ENCODE results near the gene ATRN. TPM values are rescaled to one million over a fixed set of nuclear protein-coding genes. Genes with fewer than 3 reads are reported as not detected.

ATRN gene
- total and polyA plus RNA-seq, 4 experiments from 2014 or later = 4.0 to 12.5 (median 10.1) TPM

GRCh38 chr20:3433744-3434143, 37.1 kb upstream of the ATRN start:
- Histone ChIP-seq H3K9me3 (ENCODE audit: control insufficient read depth in 1 of 2, low read length in 2 of 2) (no peaks in the 10 kb centered on the region), H3K27ac (ENCODE audit: low read depth, low read length) (no peak overlapping the region), H3K36me3 (ENCODE audit: insufficient read depth, low read length) (no peaks in the 10 kb centered on the region), H3K4me1 (ENCODE audit: insufficient read depth, low read length) (no peaks in the 10 kb centered on the region), H3K4me3 (ENCODE audit: low read length in 2 of 2) (no peak overlapping the region), H3K27me3 (ENCODE audit: insufficient read depth, low read length) (no peaks in the 10 kb centered on the region)
- intact Hi-C loops (cut with micrococcal nuclease) = no loop called here
- peaks cover 0 to 1% (median 0%) of the 10 kb centered on the region in 4 donors for H3K4me1 Mint-ChIP-seq
- peaks cover 0 to 3% of the 10 kb centered on the region in 2 donors for H3K27me3 Mint-ChIP-seq
- CTCF ChIA-PET (ENCODE audit: partially characterized antibody) = no interaction called here
- POLR2A ChIA-PET (ENCODE audit: partially characterized antibody) = no interaction called here
- H3K27ac Mint-ChIP-seq = no peak overlapping the region
- H3K36me3 Mint-ChIP-seq = no peaks in the 10 kb centered on the region
- no peak for DNase-seq
- no peak overlapping the region for H3K4me3 Mint-ChIP-seq
- no peaks in the 10 kb centered on the region for H3K9me3 Mint-ChIP-seq

- intact Hi-C loops (cut with micrococcal nuclease) = no loop called here
- H3K4me3 ChIP-seq (ENCODE audit: low read length in 2 of 2) = no peak overlapping the region
- Mint-ChIP-seq H3K4me1 (peaks cover 0 to 1% (median 0%) of the 10 kb centered on the region in 4 donors), H3K4me3 (no peak overlapping the region), H3K27me3 (peaks cover 0 to 2% of the 10 kb centered on the region in 2 donors), H3K9me3 (no peaks in the 10 kb centered on the region), H3K36me3 (no peaks in the 10 kb centered on the region), H3K27ac (no peak overlapping the region)
- CTCF ChIA-PET (ENCODE audit: partially characterized antibody) = no interaction called here
- DNase-seq = no peak
- H3K27me3 ChIP-seq (ENCODE audit: insufficient read depth, low read length) = no peaks in the 10 kb centered on the region
- H3K4me1 ChIP-seq (ENCODE audit: insufficient read depth, low read length) = no peaks in the 10 kb centered on the region
- POLR2A ChIA-PET (ENCODE audit: partially characterized antibody) = no interaction called here
- H3K27ac ChIP-seq (ENCODE audit: low read depth, low read length) = no peak overlapping the region
- H3K9me3 ChIP-seq (ENCODE audit: control insufficient read depth in 1 of 2, low read length in 2 of 2) = no peaks in the 10 kb centered on the region
- H3K36me3 ChIP-seq (ENCODE audit: insufficient read depth, low read length) = no peaks in the 10 kb centered on the region
Observed at GRCh38 chr20:3434232-3434631, 36.6 kb upstream of the ATRN start.

GRCh38 chr20:3436864-3437574, 33.8 kb upstream of the ATRN start:
- ChIA-PET POLR2A (ENCODE audit: partially characterized antibody) (no interaction called here), CTCF (ENCODE audit: partially characterized antibody) (interaction anchor here (0.7 kb wide), 1 partner anchor 1815 kb away, joined by 3 read pairs; no protein-coding TSS in a partner anchor)
- Mint-ChIP-seq H3K4me3 (no peak overlapping the region), H3K9me3 (peaks cover 0 to 2% (median 0%) of the 10 kb centered on the region in 8 donors), H3K4me1 (no peaks in the 10 kb centered on the region), H3K27me3 (peaks cover 0 to 2% of the 10 kb centered on the region in 2 donors), H3K27ac (peak overlapping the region in 1 of 7 donors; percentile 18), H3K36me3 (no peaks in the 10 kb centered on the region)
- Histone ChIP-seq H3K4me1 (ENCODE audit: insufficient read depth, low read length) (no peaks in the 10 kb centered on the region), H3K27me3 (ENCODE audit: insufficient read depth, low read length) (no peaks in the 10 kb centered on the region), H3K27ac (ENCODE audit: low read depth, low read length) (no peak overlapping the region), H3K9me3 (ENCODE audit: control insufficient read depth in 1 of 2, low read length in 2 of 2) (no peaks in the 10 kb centered on the region), H3K4me3 (ENCODE audit: low read length in 2 of 2) (no peak overlapping the region), H3K36me3 (ENCODE audit: insufficient read depth, low read length) (no peaks in the 10 kb centered on the region)
- no peak for DNase-seq
- intact Hi-C loops (cut with micrococcal nuclease) = no loop called here

- no peaks in the 10 kb centered on the region for H3K4me1 Mint-ChIP-seq
- H3K4me1 ChIP-seq (ENCODE audit: insufficient read depth, low read length) = no peaks in the 10 kb centered on the region
- no peaks in the 10 kb centered on the region for H3K27me3 ChIP-seq (ENCODE audit: insufficient read depth, low read length)
- ChIA-PET CTCF (ENCODE audit: partially characterized antibody) (no interaction called here), POLR2A (ENCODE audit: partially characterized antibody) (interaction anchor here (0.5 kb wide), 1 partner anchor 918 kb away, joined by 3 read pairs; no protein-coding TSS in a partner anchor)
- H3K36me3 Mint-ChIP-seq = no peaks in the 10 kb centered on the region
- peak overlapping the region in 1 of 7 donors; percentile 43 for H3K27ac Mint-ChIP-seq
- no peaks in the 10 kb centered on the region for H3K9me3 ChIP-seq (ENCODE audit: control insufficient read depth in 1 of 2, low read length in 2 of 2)
- no peak overlapping the region for H3K4me3 Mint-ChIP-seq
- H3K27me3 Mint-ChIP-seq = peaks cover 2% of the 10 kb centered on the region in 2 donors
- intact Hi-C loops (cut with micrococcal nuclease) = no loop called here
- H3K9me3 Mint-ChIP-seq = no peaks in the 10 kb centered on the region
- DNase-seq = no peak
- no peak overlapping the region for H3K4me3 ChIP-seq (ENCODE audit: low read length in 2 of 2)
- H3K27ac ChIP-seq (ENCODE audit: low read depth, low read length) = no peak overlapping the region
- H3K36me3 ChIP-seq (ENCODE audit: insufficient read depth, low read length) = no peaks in the 10 kb centered on the region
Observed at GRCh38 chr20:3446779-3447178, 24.0 kb upstream of the ATRN start.

- intact Hi-C loops (cut with micrococcal nuclease) = no loop called here
- CTCF ChIA-PET (ENCODE audit: partially characterized antibody) = no interaction called here
Observed at GRCh38 chr20:3447321-3447720, 23.5 kb upstream of the ATRN start.

GRCh38 chr20:3449319-3449718, 21.5 kb upstream of the ATRN start:
- H3K9me3 ChIP-seq (ENCODE audit: control insufficient read depth in 1 of 2, low read length in 2 of 2) = no peaks in the 10 kb centered on the region
- no peaks in the 10 kb centered on the region for H3K27me3 ChIP-seq (ENCODE audit: insufficient read depth, low read length)
- H3K36me3 Mint-ChIP-seq = no peaks in the 10 kb centered on the region
- H3K27ac ChIP-seq (ENCODE audit: low read depth, low read length) = no peak overlapping the region
- CTCF ChIA-PET (ENCODE audit: partially characterized antibody) = no interaction called here
- no peaks in the 10 kb centered on the region for H3K4me1 ChIP-seq (ENCODE audit: insufficient read depth, low read length)
- intact Hi-C loops (cut with micrococcal nuclease) = no loop called here
- POLR2A ChIA-PET (ENCODE audit: partially characterized antibody) = no interaction called here
- H3K4me1 Mint-ChIP-seq = no peaks in the 10 kb centered on the region
- H3K36me3 ChIP-seq (ENCODE audit: insufficient read depth, low read length) = no peaks in the 10 kb centered on the region
- peak overlapping the region in 1 of 7 donors; percentile 47 for H3K27ac Mint-ChIP-seq
- peaks cover 2 to 5% of the 10 kb centered on the region in 2 donors for H3K27me3 Mint-ChIP-seq
- H3K4me3 Mint-ChIP-seq = no peak overlapping the region
- DNase-seq = no peak
- no peak overlapping the region for H3K4me3 ChIP-seq (ENCODE audit: low read length in 2 of 2)
- H3K9me3 Mint-ChIP-seq = no peaks in the 10 kb centered on the region

More at GRCh38 chr20:3447321-3447720, 23.5 kb upstream of the ATRN start:
- POLR2A ChIA-PET (ENCODE audit: partially characterized antibody) = interaction anchor here (0.5 kb wide), 1 partner anchor 918 kb away, joined by 3 read pairs; no protein-coding TSS in a partner anchor
- no peaks in the 10 kb centered on the region for H3K36me3 Mint-ChIP-seq
- H3K27ac Mint-ChIP-seq = peak overlapping the region in 1 of 7 donors; percentile 9
- Histone ChIP-seq H3K4me3 (ENCODE audit: low read length in 2 of 2) (no peak overlapping the region), H3K27ac (ENCODE audit: low read depth, low read length) (no peak overlapping the region), H3K4me1 (ENCODE audit: insufficient read depth, low read length) (no peaks in the 10 kb centered on the region), H3K27me3 (ENCODE audit: insufficient read depth, low read length) (no peaks in the 10 kb centered on the region), H3K9me3 (ENCODE audit: control insufficient read depth in 1 of 2, low read length in 2 of 2) (no peaks in the 10 kb centered on the region), H3K36me3 (ENCODE audit: insufficient read depth, low read length) (no peaks in the 10 kb centered on the region)
- no peaks in the 10 kb centered on the region for H3K4me1 Mint-ChIP-seq
- H3K4me3 Mint-ChIP-seq = no peak overlapping the region
- peaks cover 2 to 4% of the 10 kb centered on the region in 2 donors for H3K27me3 Mint-ChIP-seq
- DNase-seq = no peak
- H3K9me3 Mint-ChIP-seq = no peaks in the 10 kb centered on the region

GRCh38 chr20:3452136-3452535, 18.7 kb upstream of the ATRN start:
- no peaks in the 10 kb centered on the region for H3K9me3 Mint-ChIP-seq
- no peak overlapping the region for H3K4me3 ChIP-seq (ENCODE audit: low read length in 2 of 2)
- ChIA-PET POLR2A (ENCODE audit: partially characterized antibody) (no interaction called here), CTCF (ENCODE audit: partially characterized antibody) (no interaction called here)
- no peaks in the 10 kb centered on the region for H3K9me3 ChIP-seq (ENCODE audit: control insufficient read depth in 1 of 2, low read length in 2 of 2)
- H3K36me3 ChIP-seq (ENCODE audit: insufficient read depth, low read length) = no peaks in the 10 kb centered on the region
- H3K4me3 Mint-ChIP-seq = no peak overlapping the region
- no peaks in the 10 kb centered on the region for H3K4me1 ChIP-seq (ENCODE audit: insufficient read depth, low read length)
- H3K27me3 Mint-ChIP-seq = peaks cover 4 to 7% of the 10 kb centered on the region in 2 donors
- intact Hi-C loops (cut with micrococcal nuclease) = no loop called here
- no peak for DNase-seq
- no peak overlapping the region for H3K27ac ChIP-seq (ENCODE audit: low read depth, low read length)
- H3K4me1 Mint-ChIP-seq = no peaks in the 10 kb centered on the region
- no peaks in the 10 kb centered on the region for H3K36me3 Mint-ChIP-seq
- no peak overlapping the region for H3K27ac Mint-ChIP-seq
- no peaks in the 10 kb centered on the region for H3K27me3 ChIP-seq (ENCODE audit: insufficient read depth, low read length)

All from CD4-positive, alpha-beta memory T cell (primary cell).